DND-41 (cell line): Measurements from ENCODE around the gene APMAP.

Experiments used
- CTCF ChIP-seq: IDR thresholded peaks from 2 replicates; pipeline ENCODE4 v1.5.1; 2012; ENCODE audit warnings: borderline replicate concordance, low read length, moderate library complexity, mild to moderate bottlenecking; ENCODE audit not compliant: poor library complexity, severe bottlenecking; ENCODE audit errors: extremely low read depth
- EZH2 ChIP-seq: IDR thresholded peaks from 3 replicates; pipeline ENCODE4 v1.6.1; 2012; ENCODE audit warnings: borderline replicate concordance, low read depth, mild to moderate bottlenecking, moderate library complexity, low read length, inconsistent platforms; ENCODE audit not compliant: severe bottlenecking

- no peak for TF ChIP-seq CTCF
- no peak for TF ChIP-seq EZH2
Measured at GRCh38 chr20:24995741-24996448, 3.3 kb upstream of the APMAP start.
